22Rv1 (cell line): ENCODE data around the gene XPC.

Source experiments
- ZFX ChIP-seq: fragments of 450-650 bp; IDR thresholded peaks from 2 replicates; pipeline ENCODE4 v1.6.1; 2017; ENCODE audit warnings: antibody characterized with exemption, borderline replicate concordance
- TF ChIP-seq, protein P1 (sequence below): fragments of 450-650 bp; IDR thresholded peaks from 2 replicates; pipeline ENCODE4 v1.5.1; 2017; ENCODE audit warnings: mild to moderate bottlenecking

GRCh38 chr3:14200841-14201240 lies 22.4 kb upstream of the XPC start:
- TF ChIP-seq, protein P1, sequence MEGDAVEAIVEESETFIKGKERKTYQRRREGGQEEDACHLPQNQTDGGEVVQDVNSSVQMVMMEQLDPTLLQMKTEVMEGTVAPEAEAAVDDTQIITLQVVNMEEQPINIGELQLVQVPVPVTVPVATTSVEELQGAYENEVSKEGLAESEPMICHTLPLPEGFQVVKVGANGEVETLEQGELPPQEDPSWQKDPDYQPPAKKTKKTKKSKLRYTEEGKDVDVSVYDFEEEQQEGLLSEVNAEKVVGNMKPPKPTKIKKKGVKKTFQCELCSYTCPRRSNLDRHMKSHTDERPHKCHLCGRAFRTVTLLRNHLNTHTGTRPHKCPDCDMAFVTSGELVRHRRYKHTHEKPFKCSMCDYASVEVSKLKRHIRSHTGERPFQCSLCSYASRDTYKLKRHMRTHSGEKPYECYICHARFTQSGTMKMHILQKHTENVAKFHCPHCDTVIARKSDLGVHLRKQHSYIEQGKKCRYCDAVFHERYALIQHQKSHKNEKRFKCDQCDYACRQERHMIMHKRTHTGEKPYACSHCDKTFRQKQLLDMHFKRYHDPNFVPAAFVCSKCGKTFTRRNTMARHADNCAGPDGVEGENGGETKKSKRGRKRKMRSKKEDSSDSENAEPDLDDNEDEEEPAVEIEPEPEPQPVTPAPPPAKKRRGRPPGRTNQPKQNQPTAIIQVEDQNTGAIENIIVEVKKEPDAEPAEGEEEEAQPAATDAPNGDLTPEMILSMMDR, result no peak
- TF ChIP-seq ZFX, result no peak
